ENCODE measurements around the gene SPATA1.
"Not testable (repeated sequence)": the region's sequence is repeated elsewhere in the genome, so short reads cannot be mapped to it uniquely, and the experiment has no call there.

Gene SPATA1

GRCh38 chr1:84594959-84595358 lies 88.8 kb downstream of the SPATA1 start:
- not testable (repeated sequence) for DNase-seq (ENCODE audit: low read depth in 2 of 2)

GRCh38 chr1:84597011-84597410 lies 90.8 kb downstream of the SPATA1 start:
- no peak for DNase-seq (ENCODE audit: low read depth in 2 of 2)

DNA sequence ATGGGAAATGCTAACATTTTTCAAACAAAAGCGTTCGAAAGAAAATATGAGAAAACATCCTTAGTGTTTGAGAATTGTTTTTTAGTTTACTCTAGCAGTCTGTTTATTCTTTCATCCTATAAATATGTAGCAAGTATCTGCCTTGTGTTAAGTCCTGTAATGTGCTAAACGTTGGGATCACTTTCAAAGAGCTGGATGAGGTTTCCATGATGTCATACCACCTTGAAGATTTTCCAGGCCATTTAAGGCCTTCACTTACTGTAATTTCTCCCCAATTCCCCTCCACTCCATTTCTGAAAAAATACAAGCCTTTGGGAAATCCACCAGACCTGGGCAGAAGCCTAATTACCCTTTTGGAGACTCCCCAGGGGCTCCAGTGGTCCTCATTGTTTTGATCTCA lies 92.2 kb downstream of the SPATA1 start:
- DNase-seq (ENCODE audit: low read depth in 2 of 2) = no peak

GRCh38 chr1:84598846-84599741 lies 92.9 kb downstream of the SPATA1 start:
- DNase-seq (ENCODE audit: low read depth in 2 of 2) = no peak

DNA sequence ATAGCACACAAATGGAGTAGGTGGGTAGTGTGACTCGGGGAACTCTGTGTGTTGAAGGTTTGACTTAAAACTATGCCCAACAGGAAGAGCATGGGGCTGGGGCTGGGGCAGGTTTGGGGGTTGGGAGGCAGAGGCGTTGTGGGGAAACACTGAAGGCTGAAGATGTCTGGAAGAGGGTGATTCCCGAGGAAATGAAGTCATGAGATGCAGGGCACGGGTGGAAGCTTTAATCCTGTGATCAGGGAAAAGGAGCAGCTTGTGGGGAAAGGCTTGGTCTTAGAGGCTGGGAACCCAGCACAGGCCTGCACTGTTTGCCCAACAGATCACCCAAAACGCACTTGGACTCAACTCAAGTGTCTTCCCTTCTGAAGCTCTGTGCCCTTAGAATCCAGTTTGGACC lies 94.6 kb downstream of the SPATA1 start:
- no peak for DNase-seq (ENCODE audit: low read depth in 2 of 2)

GRCh38 chr1:84603223-84603622 lies 97.0 kb downstream of the SPATA1 start:
- no peak for DNase-seq (ENCODE audit: low read depth in 2 of 2)

DNA sequence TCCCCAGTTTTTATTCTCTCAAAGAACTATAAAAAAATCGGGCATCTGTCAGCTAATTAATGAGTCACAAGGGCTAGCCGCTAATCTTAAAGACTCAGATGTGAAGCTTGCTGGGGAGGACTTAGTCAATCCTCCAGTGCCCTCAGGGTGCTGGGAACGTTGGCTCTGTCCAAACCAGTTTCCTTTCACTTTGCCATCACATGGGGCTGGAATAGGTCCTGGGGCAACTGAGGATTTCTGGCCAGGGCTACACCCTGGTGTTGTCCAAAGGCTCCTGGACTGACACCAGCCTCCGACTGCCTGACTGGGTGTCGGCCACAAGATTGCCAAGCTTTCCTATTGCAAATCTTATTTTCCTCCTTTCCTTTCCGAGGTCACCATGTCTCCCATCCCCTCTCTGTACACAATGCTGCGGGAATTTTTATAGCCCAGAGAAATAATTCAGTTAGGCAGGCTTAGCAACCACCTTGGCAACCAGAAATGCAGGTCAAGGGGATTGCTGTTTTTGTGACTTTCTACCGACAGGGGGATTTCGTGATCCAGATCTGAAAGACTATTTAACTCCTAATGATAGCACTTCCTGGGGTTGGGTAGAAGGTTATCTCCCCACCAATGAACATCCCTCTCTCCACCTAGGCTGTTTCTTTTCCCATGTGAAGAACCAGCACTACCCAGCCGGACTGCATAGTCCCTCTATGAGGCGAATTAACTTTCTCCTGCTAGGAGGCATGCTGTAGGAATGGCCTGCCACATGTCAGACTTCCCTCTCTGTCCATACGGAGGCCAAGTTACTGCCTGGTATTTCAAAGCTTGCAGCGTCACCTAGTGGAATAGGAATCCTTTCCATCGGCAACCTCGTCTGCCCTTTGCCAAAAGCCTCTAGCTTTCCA lies 98.0 kb downstream of the SPATA1 start:
- no peak for DNase-seq (ENCODE audit: low read depth in 2 of 2)

- no peak for DNase-seq (ENCODE audit: low read depth in 2 of 2)
These were observed 99.0 kb downstream of the SPATA1 start for GRCh38 chr1:84605157-84605556.

GRCh38 chr1:84606977-84607376 lies 100.8 kb downstream of the SPATA1 start:
- DNase-seq (ENCODE audit: low read depth in 2 of 2) = no peak

DNA sequence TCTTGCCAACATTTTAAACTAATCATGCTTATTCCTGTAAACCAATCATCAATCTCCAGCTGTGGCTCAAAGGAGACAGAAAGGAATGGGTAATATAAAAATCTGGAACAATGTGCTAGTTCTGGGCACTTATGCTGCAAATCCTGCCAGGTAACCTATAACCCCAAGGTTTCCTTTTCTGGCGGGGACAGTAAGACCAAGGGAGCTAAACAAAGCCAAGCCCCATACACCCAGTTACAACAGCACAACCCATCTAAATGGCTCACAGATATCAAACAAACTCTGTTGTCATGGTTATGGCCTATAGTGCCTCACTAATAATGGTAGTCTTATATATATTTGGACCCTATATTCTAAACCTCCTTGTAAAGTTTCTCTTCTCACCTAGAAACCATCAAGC lies 104.9 kb downstream of the SPATA1 start:
- DNase-seq (ENCODE audit: low read depth in 2 of 2) = no peak

GRCh38 chr1:84611796-84612195 lies 105.6 kb downstream of the SPATA1 start:
- DNase-seq (ENCODE audit: low read depth in 2 of 2) = no peak

- no peak for DNase-seq (ENCODE audit: low read depth in 2 of 2)
These were observed 106.8 kb downstream of the SPATA1 start for GRCh38 chr1:84613026-84613425.

DNA sequence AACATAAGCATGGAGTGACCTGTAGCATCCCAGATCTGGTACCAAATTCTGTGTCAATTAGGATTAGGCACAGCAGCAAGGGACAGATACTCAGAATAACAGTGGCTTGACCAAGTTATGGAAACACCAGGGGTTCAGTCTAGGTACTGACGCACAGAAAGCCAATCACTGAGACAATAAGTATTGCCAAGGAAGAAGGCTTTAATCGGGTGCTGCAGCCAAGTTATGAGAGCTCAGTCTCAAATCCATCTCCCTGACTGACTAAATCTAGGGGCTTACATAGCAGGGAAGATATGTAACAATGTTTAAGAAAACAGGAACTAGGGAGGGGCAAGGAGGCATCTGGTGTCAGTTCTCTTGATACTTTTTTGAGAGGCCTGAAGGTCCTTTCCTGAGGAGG lies 107.7 kb downstream of the SPATA1 start:
- no peak for DNase-seq (ENCODE audit: low read depth in 2 of 2)

GRCh38 chr1:84615790-84616189 lies 109.6 kb downstream of the SPATA1 start:
- DNase-seq (ENCODE audit: low read depth in 2 of 2) = no peak
